NK-92 (cell line): ENCODE measurements around the gene PPP1R13L.
A peak's percentile ranks its signal among the peaks of the same experiment; 100 is the strongest.

ENCODE experiments used
- DNase-seq: peaks from one replicate; lab custom pipeline; 2025; ENCODE audit not compliant: unreplicated experiment; lab: John Stamatoyannopoulos, UW

PPP1R13L gene

DNA sequence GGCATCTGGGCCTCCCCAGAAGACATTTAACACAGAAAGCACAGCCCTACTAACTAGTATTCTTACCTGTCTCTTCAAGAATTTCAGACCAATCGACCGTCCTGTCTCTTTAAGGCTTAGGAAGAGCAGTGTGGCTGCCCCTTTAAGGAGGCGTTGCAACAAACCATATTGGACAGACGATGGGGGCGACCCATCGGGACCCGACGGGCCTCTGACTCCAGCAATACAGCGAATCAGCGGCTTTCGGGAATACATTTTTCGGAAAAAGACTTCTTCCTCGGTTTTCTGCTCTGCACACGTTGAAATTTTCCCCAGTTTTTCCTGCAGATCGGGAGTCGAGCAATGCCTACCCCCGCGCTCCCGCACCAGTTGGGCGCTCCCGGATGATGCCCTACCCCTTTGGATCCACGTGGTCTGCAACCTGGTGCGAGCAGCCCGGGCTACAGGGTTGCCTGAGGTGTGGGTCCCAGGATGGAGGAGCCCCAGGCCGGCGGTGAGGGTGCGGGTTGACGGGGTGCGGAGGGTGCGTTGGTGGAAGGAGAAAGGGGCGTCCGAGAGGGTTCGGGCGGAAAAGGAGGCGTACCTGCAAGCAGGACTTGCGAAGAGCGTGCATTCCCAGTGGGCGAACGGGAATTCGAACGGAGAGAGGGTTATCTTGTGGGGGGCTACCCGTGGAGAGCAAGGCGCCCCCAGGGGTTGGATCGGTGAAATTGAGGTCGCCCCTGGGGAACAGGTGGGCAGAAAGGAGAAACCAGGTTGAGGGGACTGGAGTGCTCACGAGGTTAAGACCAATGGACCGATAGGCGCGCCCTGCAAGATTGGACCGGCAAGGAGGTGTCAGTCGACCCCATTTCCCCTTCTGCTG, 1.6 kb upstream of the PPP1R13L start, which contains the start of gene POLR1G:
TSS of gene POLR1G (plus strand) at position 419 of the 865 bp plus-strand sequence. CDS start at position 472, 53 bp downstream.
- DNase-seq = no peak

DNA sequence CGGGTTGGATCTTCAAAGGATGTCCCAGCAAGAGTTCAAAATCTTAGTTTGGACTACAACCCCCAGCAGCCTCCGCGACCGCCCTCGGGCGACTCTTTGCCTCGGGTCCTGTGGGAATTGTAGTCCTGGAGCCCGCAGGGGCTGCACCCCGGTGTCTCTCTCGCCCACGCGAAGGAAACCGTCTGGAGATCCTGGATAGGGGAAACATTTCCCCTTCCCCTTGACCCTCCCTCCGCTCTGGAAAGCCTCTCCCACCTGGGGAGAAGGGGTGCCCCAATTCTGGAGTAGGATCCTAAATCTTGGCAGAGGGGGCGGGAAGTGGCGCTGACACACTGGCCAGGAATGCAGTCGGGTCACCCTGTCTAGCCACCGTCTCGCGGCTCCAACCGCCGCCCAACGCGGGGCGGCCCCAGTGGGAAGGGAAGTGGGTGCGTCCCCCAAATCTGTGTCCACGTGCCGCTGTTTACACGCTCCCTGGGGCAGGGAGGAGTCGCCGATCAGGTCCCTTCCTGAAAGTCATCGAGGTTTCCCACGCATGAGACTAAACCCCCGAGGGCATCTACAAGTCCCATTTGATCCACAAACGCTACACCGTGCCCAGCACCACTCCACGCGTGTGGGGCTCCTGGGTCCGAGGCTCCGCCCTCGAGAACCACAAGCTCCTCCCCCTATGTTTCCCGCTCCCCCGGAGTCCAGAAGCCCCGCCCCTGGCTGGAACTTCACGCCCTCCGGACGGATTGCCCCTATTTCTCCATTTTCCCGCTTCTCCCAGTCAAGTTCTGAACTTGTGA, 761 bp upstream of the PPP1R13L start:
- DNase-seq = no peak

GRCh38 chr19:45403781-45404556, 900 bp downstream of the PPP1R13L start:
- DNase-seq = no peak

DNA sequence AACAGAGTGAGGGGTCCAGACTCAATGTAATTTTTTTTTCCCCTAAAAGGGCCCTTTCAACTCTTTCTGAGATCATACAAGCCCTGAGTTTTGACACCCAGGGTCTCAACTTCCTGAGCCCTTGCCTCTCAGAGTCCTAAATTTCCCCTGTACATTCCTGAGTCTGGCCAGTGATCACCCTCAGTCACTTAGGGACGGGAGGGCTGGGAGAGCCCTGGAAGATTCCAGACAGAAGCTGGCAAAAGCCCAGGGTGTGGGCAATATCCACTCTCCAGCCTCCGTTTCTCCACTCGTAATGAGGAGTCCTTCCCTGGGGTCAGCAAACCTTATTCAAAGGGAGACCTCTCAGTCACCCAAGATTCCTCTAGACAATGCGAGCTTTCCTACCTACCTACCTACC, 1.6 kb downstream of the PPP1R13L start:
- DNase-seq = no peak

- DNase-seq = no peak
Observed at GRCh38 chr19:45402298-45403061, 2.4 kb downstream of the PPP1R13L start.

DNA sequence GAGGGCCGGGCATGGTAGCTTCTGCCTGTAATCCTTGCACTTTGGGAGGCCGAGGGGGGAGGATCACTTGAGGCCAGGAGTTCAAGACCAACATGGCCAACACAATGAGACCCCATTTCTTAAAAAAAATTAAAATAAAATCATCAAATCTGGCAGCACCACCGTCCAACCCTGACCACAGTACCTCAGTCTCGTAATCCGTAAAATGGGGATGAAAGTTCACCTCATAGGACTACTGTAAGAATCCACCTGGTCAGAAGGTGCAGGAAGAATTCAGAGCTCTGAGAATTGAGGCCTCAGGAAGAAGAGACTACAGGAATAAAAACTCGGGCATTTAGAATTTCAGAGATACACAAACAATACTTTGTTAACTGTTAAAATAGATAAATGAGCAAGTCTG, 3.1 kb downstream of the PPP1R13L start:
- DNase-seq = no peak

DNA sequence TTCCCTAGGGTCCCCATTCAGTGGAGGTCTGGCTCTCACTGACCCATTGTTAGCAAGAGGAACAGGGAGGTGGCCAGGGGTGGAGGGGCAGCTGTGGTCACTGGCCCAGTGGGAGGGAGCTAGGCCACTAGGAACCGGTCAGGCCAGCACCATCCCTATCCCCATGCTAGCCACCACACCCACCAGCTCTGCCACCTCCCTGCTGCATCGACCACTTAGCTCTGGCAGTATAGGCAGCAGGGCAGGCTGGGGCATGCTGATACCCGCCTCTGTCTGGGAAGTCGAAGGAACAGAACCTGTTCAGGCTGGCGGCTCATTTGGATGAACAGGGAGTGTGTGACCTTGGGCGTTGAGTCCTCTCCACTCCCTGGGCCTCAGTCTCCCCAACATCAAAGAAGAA, 4.7 kb downstream of the PPP1R13L start:
- DNase-seq = no peak

DNA sequence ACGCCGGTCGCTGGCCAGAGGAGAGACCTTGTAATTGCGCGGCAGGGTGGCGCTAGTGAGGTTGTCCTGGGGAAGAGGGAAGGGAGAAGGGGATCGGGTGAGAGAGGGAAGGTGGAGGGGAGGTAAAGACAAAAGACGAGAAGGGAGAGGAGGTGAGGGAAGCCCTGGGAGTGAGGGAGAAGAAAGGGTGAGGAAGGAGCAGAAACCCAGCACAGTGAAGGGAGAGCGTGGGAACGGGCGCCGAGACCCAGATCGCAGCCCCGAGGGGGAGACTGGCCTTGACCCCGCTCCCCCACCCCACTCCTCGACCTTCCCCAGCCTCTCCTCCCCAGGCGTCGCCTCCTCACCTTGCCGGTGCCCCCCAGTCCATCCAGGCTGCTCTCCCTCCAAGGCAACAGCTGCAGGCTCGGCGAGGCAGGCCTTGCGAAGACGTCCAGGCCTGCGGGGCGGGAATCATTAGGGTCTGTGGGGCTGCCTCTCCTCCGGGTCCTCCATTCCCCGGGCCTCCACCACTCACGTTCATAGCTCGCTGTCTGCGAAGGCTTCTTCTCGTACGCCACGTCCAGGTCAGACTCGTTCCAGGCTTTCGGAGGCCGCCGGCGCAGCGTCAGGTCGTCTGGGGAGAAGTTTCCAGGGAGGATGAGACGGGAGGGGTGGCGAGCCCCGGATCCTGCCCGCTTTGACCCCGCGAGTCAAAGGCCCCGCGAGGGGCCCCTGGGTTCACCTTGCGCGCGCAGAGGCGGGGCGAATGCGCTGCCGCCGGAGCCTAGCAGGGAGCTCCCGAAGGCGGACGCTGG, 8.8 kb downstream of the PPP1R13L start:
- DNase-seq = no peak

DNA sequence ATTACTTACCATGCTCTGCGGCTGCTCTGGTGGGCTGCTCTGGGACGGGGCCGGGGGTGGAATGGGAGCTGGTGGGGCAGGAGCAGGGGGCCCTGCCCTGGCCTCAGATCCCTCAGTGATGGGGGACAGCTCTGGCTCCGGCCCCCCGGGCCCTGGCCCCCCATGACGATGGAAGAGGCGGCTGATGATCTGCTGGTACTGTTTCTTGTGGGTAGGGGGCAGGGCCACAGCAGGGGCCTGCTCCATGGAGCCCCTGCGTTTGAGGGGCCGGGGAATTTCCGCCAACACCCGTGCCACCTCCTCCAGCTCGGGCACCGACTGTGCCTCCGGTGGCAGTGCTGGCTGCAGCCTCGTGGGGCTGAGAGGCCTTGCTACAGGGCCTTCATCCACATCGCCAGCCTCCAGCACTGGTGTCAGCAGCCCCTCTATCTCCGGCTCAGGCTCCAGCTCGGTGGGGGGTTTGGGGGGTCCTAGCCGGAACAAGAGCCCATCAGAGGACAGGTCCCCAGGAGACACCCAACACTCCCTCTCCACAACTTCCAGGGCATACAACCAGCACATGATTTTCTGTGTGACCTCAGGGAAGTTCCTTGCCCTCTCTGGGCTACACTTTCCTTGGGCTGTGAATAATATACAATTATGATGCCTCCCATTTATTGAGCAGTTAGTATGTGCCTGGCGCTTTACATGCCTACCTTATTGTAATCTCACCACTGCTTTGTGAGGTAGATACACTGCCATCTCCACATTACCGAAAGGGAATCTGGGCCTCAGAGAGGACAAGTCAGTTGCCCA, 12.8 kb downstream of the PPP1R13L start:
- no peak for DNase-seq

GRCh38 chr19:45391346-45391745, 13.5 kb downstream of the PPP1R13L start:
- no peak for DNase-seq

- no peak for DNase-seq
Observed at GRCh38 chr19:45385392-45386221, 19.3 kb downstream of the PPP1R13L start.

DNA sequence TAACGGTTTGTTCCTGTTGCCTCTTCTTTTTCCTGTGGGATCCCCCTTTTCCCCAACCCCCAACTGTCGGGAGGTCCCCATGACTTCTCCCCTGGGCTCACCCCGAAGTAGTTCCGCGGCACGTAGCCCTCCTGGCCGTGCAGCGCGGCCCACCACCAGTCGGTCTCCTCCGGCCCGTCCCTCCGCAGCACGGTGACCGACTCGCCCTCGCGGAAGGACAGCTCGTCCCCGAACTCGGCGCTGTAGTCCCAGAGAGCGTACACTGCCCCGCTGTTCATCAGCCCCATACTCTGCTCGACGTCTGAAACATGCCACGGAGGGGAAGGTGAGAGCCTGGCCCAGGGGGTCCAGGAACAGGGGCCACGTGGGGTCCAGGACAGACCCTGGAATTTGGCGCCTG, 22.4 kb downstream of the PPP1R13L start:
- DNase-seq = no peak

GRCh38 chr19:45380107-45380506, 24.8 kb downstream of the PPP1R13L start:
- DNase-seq = no peak

- no peak for DNase-seq
Observed at GRCh38 chr19:45376045-45376724, 28.7 kb downstream of the PPP1R13L start.

- peak; percentile 90 for DNase-seq
Observed at GRCh38 chr19:45370410-45371204, 34.3 kb downstream of the PPP1R13L start, which contains the start of gene ERCC2. TSS of gene ERCC2 (minus strand) at chr19:45370573. CDS start at chr19:45370540, 33 bp downstream.

DNA sequence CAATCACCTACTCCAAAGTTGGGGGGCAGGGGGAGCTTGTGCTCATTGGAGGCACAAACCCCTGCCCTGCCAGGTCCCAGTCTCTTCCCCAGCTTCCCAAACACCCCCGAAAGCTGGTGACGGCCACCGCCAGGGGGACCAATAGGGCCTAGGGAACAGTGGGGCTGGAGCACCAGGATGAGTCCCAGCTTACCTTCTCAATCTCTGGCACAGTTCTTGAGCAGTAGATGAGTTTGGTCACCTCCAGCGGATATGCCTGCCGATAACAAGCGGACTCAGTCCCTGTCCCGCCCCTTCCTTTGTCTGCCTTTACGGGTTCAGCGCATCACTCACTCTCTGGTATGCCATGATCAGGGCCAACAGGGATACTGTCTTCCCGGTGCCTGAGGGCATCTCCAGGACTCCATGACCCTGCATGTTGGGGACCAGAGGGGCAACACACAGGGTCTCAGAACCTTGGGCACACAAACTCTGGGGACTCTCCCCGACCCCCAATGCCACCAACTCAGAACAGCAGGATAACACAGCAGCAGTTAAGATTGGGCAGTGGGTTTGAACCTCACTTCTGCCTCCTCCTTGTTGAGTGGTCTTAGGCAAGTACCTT, 36.0 kb downstream of the PPP1R13L start:
- DNase-seq = no peak
